HFF-Myc (cell line): ENCODE results near the gene APOA5.

ENCODE experiments used
- DNase-seq: peaks from one replicate; pipeline ENCODE4 v3.0.0-alpha.2; 2011; ENCODE audit warnings: low read depth; ENCODE audit errors: extremely low read depth
- H3K4me3 ChIP-seq: replicated peaks from 2 replicates; pipeline ENCODE4 v1.5.1; 2011; ENCODE audit warnings: low read depth, mild to moderate bottlenecking, control low read depth, low read length
- CTCF ChIP-seq: IDR thresholded peaks from 2 replicates; pipeline ENCODE4 v1.5.1; 2012; ENCODE audit warnings: mild to moderate bottlenecking, low read depth, low read length, control low read depth; ENCODE audit errors: missing control alignments

APOA5 gene

GRCh38 chr11:116825854-116826750 lies 34.4 kb upstream of the APOA5 start:
- TF ChIP-seq CTCF: no peak
- no peak for DNase-seq
- no peak overlapping the region for H3K4me3 ChIP-seq

- DNase-seq: no peak
- no peak overlapping the region for H3K4me3 ChIP-seq
- TF ChIP-seq CTCF: no peak
These were observed 33.8 kb upstream of the APOA5 start for GRCh38 chr11:116825434-116825833.

- no peak for TF ChIP-seq CTCF
- DNase-seq: no peak
- H3K4me3 ChIP-seq: no peak within 1 kb of the TSS
These were observed 31.6 kb upstream of the APOA5 start, which contains the start of gene APOA4 for GRCh38 chr11:116823031-116823843. Gene APOA4 (minus strand): TSS chr11:116823304. CDS start chr11:116823191, 113 bp downstream.

- TF ChIP-seq CTCF: no peak
- DNase-seq: no peak
- no peak overlapping the region for H3K4me3 ChIP-seq
These were observed 30.9 kb upstream of the APOA5 start for GRCh38 chr11:116822575-116822974.

- DNase-seq: no peak
- TF ChIP-seq CTCF: no peak
- no peak overlapping the region for H3K4me3 ChIP-seq
These were observed 29.6 kb upstream of the APOA5 start for GRCh38 chr11:116821050-116821918.

GRCh38 chr11:116819049-116819448 lies 27.4 kb upstream of the APOA5 start:
- TF ChIP-seq CTCF: no peak

More at GRCh38 chr11:116819049-116819448, 27.4 kb upstream of the APOA5 start:
- no peak overlapping the region for H3K4me3 ChIP-seq
- DNase-seq: no peak
